ENCODE results near the gene ZNF784.
A peak's percentile ranks its signal among the peaks of the same experiment; 100 is the strongest.
"Not testable (repeated sequence)": the region's sequence is repeated elsewhere in the genome, so short reads cannot be mapped to it uniquely, and the experiment has no call there.

Gene ZNF784

DNA sequence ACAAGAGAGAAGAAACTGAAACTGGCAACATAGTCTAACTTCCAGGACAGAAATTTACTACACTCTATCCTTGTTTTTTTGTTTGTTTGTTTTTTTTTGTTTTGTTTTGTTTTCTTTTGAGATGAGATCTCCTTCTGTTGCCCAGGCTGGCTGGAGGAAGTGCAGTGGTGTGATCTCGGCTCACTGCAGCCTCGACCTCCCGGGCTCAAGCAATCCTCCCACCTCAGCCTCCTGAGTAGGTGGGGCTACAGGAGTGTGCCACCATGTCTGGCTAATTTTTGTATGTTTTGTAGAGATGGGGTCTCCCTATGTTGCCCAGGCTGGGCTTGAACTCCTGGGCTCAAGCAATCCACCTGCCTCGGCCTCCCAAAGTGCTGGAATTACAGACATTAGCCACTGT lies 42.1 kb downstream of the ZNF784 start:
- not testable (repeated sequence) for DNase-seq (ENCODE audit: low read depth)

DNA sequence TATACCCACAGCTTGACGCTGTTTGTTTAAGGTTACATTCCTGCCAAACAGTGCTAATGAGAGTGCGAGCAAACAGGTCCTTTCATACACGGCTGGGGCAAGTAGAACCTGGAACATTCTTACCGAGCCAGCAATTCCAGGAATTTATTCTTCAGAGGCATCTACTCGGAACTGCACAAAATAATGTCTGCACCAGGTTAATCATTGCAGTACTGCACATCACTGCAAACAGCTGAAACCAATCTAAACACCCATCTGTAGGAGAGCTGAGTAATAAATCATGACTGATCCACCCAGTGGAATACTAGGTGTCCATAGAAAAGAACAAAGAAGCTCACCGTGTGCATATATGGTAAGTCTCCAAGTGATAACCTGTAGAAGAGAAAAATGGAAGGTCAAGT lies 42.5 kb downstream of the ZNF784 start:
- no peak for DNase-seq (ENCODE audit: low read depth)

DNA sequence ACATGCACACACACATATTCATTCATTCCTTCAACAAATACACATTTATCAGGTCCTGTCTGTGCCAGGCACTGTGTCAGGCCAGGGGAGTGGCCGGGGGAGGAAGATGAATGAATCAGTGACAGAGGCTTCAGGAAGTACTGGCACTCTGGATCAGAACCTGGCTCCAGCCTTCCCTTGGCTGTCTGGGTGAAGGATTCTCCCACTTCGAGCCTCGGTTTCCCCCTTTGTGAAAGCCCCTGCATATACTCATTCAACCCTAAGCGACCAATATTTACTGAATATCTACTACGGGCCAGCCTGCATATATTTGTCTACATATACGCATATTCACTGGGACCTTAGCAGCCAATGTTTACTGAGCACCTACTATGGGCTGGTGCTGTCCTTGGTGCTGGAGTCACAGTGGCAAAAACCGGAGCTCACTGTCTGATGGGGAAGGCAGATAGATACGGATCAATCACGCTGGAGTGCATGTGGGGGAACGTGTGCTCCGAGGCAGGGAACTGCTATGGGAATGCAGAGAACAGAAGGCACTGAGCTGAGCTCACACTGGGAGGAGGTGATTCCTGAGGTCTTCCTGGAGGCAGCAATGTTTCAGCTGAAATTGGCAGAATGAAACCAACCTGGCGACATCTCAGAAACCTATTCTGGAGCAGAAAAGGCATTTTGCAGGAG lies 43.1 kb downstream of the ZNF784 start:
- DNase-seq (ENCODE audit: low read depth), result no peak

DNA sequence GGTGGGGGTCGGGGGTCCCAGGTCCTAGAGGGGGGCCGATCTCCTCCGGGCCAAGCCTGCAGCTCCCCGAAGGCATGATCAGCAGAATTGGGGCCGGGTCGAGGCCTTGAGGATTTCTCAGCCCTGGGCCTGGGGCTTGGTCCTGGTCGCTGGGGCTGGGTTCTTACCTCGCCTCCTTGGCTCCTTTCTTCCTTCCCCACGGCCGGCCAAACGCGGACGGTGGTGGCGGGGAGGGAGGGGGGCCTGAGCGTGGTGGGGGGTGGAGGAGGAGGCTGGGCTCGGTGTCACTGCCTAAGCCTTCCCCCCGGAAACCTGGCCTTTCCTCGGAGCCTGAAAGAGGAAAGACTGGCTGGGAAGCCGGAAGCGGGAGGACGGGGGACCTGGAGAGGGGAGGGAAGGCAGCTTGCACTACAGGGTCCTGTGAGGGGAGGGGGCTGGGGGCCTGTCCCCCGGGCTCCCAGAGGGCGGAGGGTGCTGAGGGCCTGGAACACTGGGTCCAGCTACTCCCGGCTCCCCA lies 43.7 kb downstream of the ZNF784 start, which contains the start of gene ZNF579:
TSS of gene ZNF579 (minus strand) at position 221 of the 517 bp plus-strand sequence. CDS start 1,209 bp downstream, outside the sequence.
- DNase-seq (ENCODE audit: low read depth), result peak; percentile 56

DNA sequence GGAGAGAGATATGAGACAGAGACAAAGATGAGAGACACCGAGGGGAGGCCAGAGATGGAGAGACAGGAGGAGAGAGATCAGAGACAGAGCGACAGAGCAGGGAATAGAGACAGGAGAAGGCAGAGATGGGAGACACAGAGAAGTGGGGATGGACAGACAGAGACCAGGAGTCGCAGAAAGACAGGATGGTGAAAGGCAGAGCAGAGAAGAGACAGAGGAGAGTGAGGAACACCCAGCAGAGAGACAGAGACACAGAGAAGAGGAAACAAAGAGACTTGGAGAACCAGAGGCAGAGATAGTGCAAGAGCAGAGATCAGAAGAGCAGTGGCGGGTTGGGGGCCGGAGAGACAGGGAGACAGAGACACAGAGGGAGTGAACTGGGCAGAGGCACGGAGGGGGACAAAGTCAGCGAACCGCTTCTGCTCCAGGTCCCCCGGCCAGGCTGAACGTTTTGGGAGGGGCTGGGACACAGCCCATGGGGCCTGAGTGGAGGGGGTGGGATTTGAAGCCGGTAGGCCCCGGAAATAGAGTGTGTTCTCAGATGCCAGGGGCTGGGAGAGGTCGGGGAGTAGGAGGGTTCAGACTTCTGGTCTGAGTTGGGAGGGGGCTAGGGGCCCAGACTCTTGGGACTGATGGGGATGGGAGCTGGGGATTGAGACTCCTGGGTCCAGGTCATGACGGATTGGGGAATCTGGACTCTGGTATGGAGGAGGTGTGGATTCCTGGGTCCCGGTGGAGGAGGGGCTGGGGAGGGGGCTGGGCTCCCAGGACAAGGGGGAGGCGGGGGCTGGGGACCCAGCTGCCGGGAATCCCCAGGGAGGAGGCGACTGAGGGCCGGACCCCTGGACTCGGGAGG lies 44.4 kb downstream of the ZNF784 start:
- no peak for DNase-seq (ENCODE audit: low read depth)

DNA sequence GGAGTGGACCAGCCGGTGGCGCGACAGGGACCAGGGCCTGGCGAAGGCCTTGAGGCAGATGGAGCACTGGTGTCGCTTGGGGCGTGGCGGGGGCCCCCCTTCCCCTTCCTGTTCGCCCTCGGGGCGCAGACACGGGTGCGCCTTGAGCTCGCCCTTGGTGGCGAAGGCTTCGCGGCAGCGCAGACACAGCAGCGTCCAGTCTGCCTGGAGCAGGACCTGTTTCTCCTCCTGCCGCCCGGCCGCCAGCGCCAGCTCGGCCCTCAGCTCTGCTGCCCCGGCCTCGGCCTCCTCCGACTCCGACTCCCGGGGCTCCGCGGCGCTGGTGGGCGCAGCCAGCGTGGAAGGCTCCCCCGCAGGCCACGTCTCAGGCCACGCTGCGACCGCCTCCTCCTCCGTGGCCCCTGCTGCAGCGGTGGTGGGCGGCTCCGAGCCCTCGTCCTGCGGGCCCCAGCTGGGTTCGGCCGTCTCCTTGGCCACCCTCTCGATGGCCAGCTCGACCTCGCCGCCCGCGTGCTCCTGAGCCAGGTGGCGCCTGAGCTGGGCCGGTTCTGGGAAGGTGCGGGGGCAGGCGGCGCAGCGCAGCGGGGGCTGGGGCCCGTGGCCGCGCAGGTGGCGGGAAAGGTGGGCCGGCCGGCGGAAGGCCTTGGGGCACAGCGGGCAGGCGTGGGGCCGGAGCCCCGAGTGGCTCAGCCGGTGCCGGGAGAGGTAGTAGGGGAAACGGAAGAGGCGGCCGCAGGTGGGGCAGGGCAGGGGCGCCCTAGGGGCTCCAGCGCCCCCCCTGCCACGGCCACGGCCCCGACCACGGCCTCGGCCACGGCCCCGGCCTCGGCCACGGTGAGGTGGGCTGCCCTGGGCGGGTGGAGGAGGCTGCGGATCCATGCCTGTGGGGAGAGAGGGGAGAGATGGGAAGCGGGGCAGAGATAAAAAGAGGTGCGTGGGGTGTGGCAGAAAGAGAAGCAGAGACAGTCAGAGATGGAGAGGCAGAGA lies 45.3 kb downstream of the ZNF784 start:
- DNase-seq (ENCODE audit: low read depth), result no peak

DNA sequence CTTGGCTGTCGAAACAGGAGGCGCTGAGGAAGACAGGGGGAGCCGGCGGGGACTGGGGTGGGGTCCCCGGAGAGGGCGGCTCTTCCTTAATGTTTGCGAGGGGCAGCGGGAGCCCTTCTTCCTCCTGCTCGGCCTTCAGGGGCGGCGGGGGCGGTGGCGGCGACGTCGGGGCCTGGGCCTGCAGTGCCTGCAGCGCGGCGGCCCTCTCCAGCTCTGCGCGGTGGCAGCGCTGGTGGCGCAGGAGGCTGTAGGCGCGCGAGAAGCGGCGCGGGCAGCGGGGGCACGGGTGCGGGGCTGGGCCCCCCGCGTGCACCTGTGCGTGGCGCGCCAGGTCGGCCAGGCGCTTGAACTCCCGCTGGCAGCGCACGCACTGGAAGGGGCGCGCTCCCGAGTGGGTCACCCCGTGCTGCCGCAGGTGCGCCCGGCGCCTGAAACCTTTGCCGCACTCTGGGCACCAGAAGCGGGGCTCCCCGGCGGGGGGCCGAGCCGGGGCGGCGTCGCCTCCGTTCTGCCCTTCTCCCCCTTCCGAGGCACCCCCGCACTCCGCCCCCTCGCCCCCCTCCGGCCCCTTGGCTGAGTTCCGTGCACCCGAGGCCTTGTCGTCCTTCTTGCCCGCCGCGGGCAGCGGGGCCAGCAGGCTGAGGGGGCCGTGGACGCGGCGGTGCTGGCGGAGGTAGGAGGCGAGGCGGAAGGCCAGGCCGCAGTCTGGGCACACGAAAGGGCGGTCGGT lies 46.2 kb downstream of the ZNF784 start:
- DNase-seq (ENCODE audit: low read depth), result no peak

DNA sequence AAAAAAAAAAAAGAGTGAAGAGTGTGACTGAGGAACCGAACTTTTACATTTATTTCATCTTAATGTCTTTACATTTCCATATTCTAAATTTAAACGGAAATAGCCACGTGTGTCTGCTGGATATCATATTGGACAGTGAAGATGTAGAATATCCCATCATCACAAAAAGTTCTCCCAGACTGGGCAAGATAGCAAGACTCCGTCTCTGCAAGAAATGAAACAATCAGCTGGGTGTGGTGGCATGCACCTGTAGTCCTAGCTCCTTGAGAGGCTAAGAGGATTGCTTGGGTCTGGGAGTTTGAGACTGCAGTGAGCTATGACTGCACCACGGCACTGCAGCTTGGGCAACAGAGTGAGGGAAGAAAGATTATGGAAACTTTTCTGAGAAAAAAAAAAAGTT lies 47.6 kb downstream of the ZNF784 start:
- no peak for DNase-seq (ENCODE audit: low read depth)

DNA sequence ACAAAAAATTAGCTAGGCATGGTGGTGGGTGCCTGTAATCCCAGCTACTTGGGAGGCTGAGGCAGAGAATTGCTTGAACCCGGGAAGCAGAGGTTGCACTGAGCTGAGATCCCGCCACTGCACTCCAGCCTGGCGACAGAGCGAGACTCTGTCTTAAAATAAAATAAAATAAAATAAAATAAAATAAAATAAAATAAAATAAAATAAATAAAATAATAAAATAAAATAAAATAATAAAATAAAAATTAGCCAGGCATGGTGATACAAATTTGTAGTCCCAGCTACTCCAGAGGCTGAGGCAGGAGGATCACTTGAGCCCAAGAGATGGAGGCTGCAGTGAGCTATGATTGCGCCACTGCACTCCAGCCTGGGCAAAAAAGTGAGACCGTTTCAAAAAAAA lies 50.4 kb downstream of the ZNF784 start:
- not testable (repeated sequence) for DNase-seq (ENCODE audit: low read depth)
